Measurements from ENCODE around the gene TMEM125.

TMEM125 gene

GRCh38 chr1:43284546-43285110 lies 14.8 kb downstream of the TMEM125 start:
- TF ChIP-seq CTCF (IDR thresholded peaks at IDR 0.05; ENCODE audit: control extremely low read depth, extremely low read depth, low read depth, missing control alignments): no peak
- DNase-seq (ENCODE audit: extremely low spot score): no peak
- POLR2A ChIA-PET: no interaction called here
- CTCF ChIA-PET: interaction anchor here (0.7 kb wide), 1 partner anchor 58 kb away, joined by 4 read pairs; no protein-coding TSS in a partner anchor

GRCh38 chr1:43285269-43285990 lies 15.6 kb downstream of the TMEM125 start, which contains the start of gene C1orf210:
TSS of gene C1orf210 (minus strand) at chr1:43285581. CDS start at chr1:43283270, 2,311 bp downstream.
- ChIA-PET CTCF (interaction anchor here (1.3 kb wide), 2 partner anchors 9 to 10 kb away, joined by 3 to 4 read pairs; no protein-coding TSS in a partner anchor), POLR2A (no interaction called here)
- no peak for TF ChIP-seq CTCF (IDR thresholded peaks at IDR 0.05; ENCODE audit: control extremely low read depth, extremely low read depth, low read depth, missing control alignments)
- no peak for DNase-seq (ENCODE audit: extremely low spot score)

- no peak for TF ChIP-seq CTCF (IDR thresholded peaks at IDR 0.05; ENCODE audit: control extremely low read depth, extremely low read depth, low read depth, missing control alignments)
- DNase-seq (ENCODE audit: extremely low spot score): no peak
- POLR2A ChIA-PET: no interaction called here
- CTCF ChIA-PET: interaction anchor here (1.0 to 1.3 kb wide), 3 partner anchors 8 to 21 kb away, joined by 3 to 4 read pairs (median 3); no protein-coding TSS in a partner anchor
Observed at GRCh38 chr1:43286115-43286514, 16.3 kb downstream of the TMEM125 start.

GRCh38 chr1:43286533-43286932 lies 16.8 kb downstream of the TMEM125 start:
- no peak for DNase-seq (ENCODE audit: extremely low spot score)
- no peak for TF ChIP-seq CTCF (IDR thresholded peaks at IDR 0.05; ENCODE audit: control extremely low read depth, extremely low read depth, low read depth, missing control alignments)
- ChIA-PET CTCF (interaction anchor here (1.0 to 1.3 kb wide), 3 partner anchors 8 to 21 kb away, joined by 3 to 4 read pairs (median 3); no protein-coding TSS in a partner anchor), POLR2A (no interaction called here)

GRCh38 chr1:43288058-43288784 lies 18.4 kb downstream of the TMEM125 start:
- TF ChIP-seq CTCF (IDR thresholded peaks at IDR 0.05; ENCODE audit: control extremely low read depth, extremely low read depth, low read depth, missing control alignments): no peak
- CTCF ChIA-PET: interaction anchor here (0.9 to 1.3 kb wide), 3 partner anchors 8 to 212 kb away, joined by 3 to 5 read pairs (median 3); no protein-coding TSS in a partner anchor
- POLR2A ChIA-PET: no interaction called here
- DNase-seq (ENCODE audit: extremely low spot score): no peak
